Skeletal muscle tissue (tissue), 4 donors: ENCODE data around the gene MMP11. TPM values are rescaled to one million over a fixed set of nuclear protein-coding genes. Genes with fewer than 3 reads are reported as not detected.
"Not testable (repeated sequence)": the region's sequence is repeated elsewhere in the genome, so short reads cannot be mapped to it uniquely, and the experiment has no call there.

ENCODE experiments used
- H3K27ac ChIP-seq: one replicate; pipeline ENCODE4 v1.7.0; 2013; ENCODE audit warnings: mild to moderate bottlenecking, low read depth, low read length, inconsistent platforms
- H3K27me3 ChIP-seq, 3 donors: one replicate each; pipeline ENCODE4 v1.7.0; 2013; ENCODE audit warnings: low read length in 3 of 3; ENCODE audit not compliant: control insufficient read depth in 3 of 3, insufficient read depth in 3 of 3
- H3K36me3 ChIP-seq, 3 donors: one replicate each; pipeline ENCODE4 v1.7.0; 2013; ENCODE audit warnings: low read length in 3 of 3; ENCODE audit not compliant: control insufficient read depth in 3 of 3, insufficient read depth in 3 of 3
- H3K4me1 ChIP-seq, 3 donors: one replicate each; pipeline ENCODE4 v1.7.0; 2013; ENCODE audit warnings: low read length in 3 of 3, mild to moderate bottlenecking in 3 of 3; ENCODE audit not compliant: control insufficient read depth in 3 of 3, insufficient read depth in 3 of 3
- H3K4me3 ChIP-seq, 3 donors: one replicate each; pipeline ENCODE4 v1.7.0; 2013; ENCODE audit warnings: low read length in 3 of 3
- H3K9ac ChIP-seq, 3 donors: one replicate each; pipeline ENCODE4 v1.7.0; 2013; ENCODE audit warnings: low read length in 3 of 3, mild to moderate bottlenecking in 3 of 3, moderate library complexity in 2 of 3, low read depth in 1 of 3
- H3K9me3 ChIP-seq, 3 donors: one replicate each; pipeline ENCODE4 v1.7.0; 2013; ENCODE audit warnings: low read length in 3 of 3; ENCODE audit not compliant: control insufficient read depth in 3 of 3
- total RNA-seq: library from RNA; depleted of rRNA; stranded (reverse); fragments of >200 nt; gene quantifications from one replicate; pipeline ENCODE4 v1.2.3, GENCODE V29; 2014
- donor health status: Osteomylitis.

The MMP11 gene
- total RNA-seq = 6.3 TPM

DNA sequence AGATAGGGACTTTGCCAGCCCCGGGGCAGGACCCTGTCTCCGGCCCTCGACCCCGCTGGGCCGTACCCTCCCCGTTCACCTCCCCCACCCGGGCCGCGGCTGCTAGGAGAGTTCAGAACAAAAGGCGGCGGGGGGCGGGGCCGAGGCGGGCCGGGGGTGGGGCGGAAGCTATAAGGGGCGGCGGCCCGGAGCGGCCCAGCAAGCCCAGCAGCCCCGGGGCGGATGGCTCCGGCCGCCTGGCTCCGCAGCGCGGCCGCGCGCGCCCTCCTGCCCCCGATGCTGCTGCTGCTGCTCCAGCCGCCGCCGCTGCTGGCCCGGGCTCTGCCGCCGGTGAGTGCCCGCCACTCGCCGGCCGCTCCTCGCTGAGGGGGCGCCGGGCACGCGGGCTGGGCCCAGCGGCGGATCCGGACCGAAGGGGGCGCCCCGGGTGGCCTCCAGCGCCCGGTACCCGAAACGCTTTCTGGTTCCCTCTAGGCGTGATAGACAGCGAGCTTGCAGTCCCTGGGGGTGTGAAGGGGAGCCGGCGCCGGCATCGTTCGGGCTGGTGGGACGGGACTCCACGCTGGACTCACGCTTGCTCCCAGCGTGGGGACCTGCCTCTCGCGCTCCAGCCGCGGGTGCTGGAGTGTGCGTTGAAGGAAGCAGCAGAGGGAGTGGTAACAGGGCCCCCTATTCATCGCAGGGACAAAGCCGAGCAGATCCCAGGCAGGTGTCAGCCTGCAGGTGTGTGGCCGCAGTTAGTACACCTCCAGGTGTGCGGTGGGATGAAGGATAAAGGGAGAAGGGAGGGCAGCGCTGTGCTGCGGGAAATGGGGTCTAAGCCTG lies at the start of gene MMP11:
TSS of gene MMP11 (plus strand) at position 201 of the 825 bp plus-strand sequence. CDS start at position 223, 22 bp downstream.
- Histone ChIP-seq H3K9me3 (no peaks in the 10 kb centered on the region), H3K36me3 (no peaks in the 10 kb centered on the region), H3K9ac (peak within 1 kb of the TSS; percentile 45 to 71 (median 47)), H3K4me3 (peak within 1 kb of the TSS; percentile 31 to 71 (median 61)), H3K27me3 (peaks cover 0 to 3% (median 2%) of the 10 kb centered on the region in 3 donors), H3K27ac (no peak within 1 kb of the TSS), H3K4me1 (peaks cover 16 to 44% (median 31%) of the 10 kb centered on the region in 3 donors)

- H3K36me3 ChIP-seq, H3K27me3 ChIP-seq, H3K4me1 ChIP-seq, H3K9ac ChIP-seq, H3K4me3 ChIP-seq, H3K27ac ChIP-seq, H3K9me3 ChIP-seq: not testable (repeated sequence)
These were observed 44.5 kb upstream of the MMP11 start for GRCh38 chr22:23728108-23728507.

DNA sequence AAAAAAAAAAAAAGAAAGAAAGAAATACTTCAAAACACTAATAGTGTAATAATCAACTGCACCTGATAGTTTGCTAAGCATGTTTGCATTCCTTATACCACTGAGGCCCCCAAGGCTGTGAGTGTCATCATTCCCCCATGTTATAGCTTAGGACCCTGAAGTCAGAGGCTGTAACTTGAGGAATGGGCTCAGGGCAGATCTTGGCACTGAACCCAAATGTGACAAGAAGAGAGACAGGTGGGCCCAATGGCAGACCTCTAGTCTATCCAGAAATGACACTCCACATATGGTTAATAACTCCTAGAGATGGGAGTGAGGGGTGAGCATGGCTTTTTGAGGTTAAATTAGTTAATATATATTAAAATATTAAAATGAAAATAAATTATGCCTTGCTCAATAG lies 35.0 kb upstream of the MMP11 start:
- H3K4me3 ChIP-seq = no peak overlapping the region
- H3K27me3 ChIP-seq = no peaks in the 10 kb centered on the region
- H3K9me3 ChIP-seq = no peaks in the 10 kb centered on the region
- H3K27ac ChIP-seq = no peak overlapping the region
- no peak overlapping the region for H3K9ac ChIP-seq
- H3K36me3 ChIP-seq = peaks cover 0 to 5% (median 3%) of the 10 kb centered on the region in 3 donors
- H3K4me1 ChIP-seq = peaks cover 7 to 12% (median 7%) of the 10 kb centered on the region in 3 donors

GRCh38 chr22:23742505-23743264 lies 30.0 kb upstream of the MMP11 start:
- H3K9ac ChIP-seq = peak overlapping the region; percentile 40 to 60 (median 40)
- peak overlapping the region in 2 of 3 donors; percentile 3 for H3K4me3 ChIP-seq

DNA sequence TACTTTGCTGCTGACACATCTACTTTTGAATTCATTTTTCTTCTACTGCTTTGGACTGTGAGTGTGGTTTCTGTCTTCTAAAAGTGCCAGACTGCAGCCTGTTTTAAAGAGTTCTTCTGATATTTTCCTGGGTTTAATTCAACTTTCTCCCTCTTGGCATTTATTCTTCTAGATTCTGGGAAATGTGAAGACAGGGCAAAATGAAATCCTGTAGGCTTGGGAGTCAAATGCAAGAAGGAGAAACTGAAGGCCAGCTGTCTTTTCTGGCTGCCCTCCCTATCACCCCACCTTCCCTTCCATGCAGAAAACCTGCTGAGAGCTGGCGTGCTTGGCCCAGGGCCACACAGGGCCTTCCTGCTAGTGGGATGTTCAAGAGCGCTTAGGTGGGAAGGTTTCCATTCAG lies 29.3 kb upstream of the MMP11 start:
- H3K4me1 ChIP-seq = peaks cover 18 to 26% (median 20%) of the 10 kb centered on the region in 3 donors
- H3K4me3 ChIP-seq = peak overlapping the region in 2 of 3 donors; percentile 3
- peak overlapping the region; percentile 64 for H3K27ac ChIP-seq
- no peaks in the 10 kb centered on the region for H3K9me3 ChIP-seq
- peaks cover 15 to 29% (median 25%) of the 10 kb centered on the region in 3 donors for H3K36me3 ChIP-seq
- H3K27me3 ChIP-seq = no peaks in the 10 kb centered on the region
- H3K9ac ChIP-seq = peak overlapping the region in 1 of 3 donors; percentile 60

More at GRCh38 chr22:23742505-23743264, 30.0 kb upstream of the MMP11 start:
- H3K27ac ChIP-seq = peak overlapping the region; percentile 64
- no peaks in the 10 kb centered on the region for H3K27me3 ChIP-seq
- H3K36me3 ChIP-seq = peaks cover 15 to 29% (median 25%) of the 10 kb centered on the region in 3 donors
- no peaks in the 10 kb centered on the region for H3K9me3 ChIP-seq
- H3K4me1 ChIP-seq = peaks cover 18 to 26% (median 20%) of the 10 kb centered on the region in 3 donors

GRCh38 chr22:23744001-23744400 lies 28.6 kb upstream of the MMP11 start:
- no peaks in the 10 kb centered on the region for H3K9me3 ChIP-seq
- H3K36me3 ChIP-seq = peaks cover 15 to 29% (median 25%) of the 10 kb centered on the region in 3 donors
- H3K9ac ChIP-seq = peak overlapping the region in 1 of 3 donors; percentile 60
- no peak overlapping the region for H3K4me3 ChIP-seq
- peaks cover 18 to 26% (median 20%) of the 10 kb centered on the region in 3 donors for H3K4me1 ChIP-seq
- H3K27ac ChIP-seq = no peak overlapping the region
- no peaks in the 10 kb centered on the region for H3K27me3 ChIP-seq

GRCh38 chr22:23744485-23744884 lies 28.2 kb upstream of the MMP11 start:
- Histone ChIP-seq H3K4me1 (peaks cover 18 to 26% (median 20%) of the 10 kb centered on the region in 3 donors), H3K27ac (no peak overlapping the region), H3K9ac (no peak overlapping the region), H3K36me3 (peaks cover 15 to 29% (median 25%) of the 10 kb centered on the region in 3 donors), H3K4me3 (no peak overlapping the region), H3K9me3 (no peaks in the 10 kb centered on the region), H3K27me3 (no peaks in the 10 kb centered on the region)

DNA sequence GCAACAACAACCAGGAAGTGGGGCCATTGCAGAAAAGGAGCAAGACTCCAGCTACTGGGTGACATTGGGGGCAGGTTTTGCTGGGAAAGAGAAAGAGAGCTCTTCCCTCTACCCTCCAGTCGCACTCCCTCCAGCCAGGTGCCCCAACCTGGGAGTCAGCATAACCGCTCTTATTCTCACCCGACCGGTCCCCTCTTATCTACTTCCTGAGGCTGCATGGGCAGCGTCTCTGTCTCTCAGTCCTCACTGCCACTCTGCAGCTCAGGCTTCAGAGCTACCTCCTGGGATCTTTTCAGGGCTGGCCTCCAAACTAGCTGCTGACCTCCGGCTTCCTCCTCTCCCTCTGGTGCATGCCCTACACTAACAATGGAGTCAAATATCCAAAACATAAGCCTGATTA lies 26.9 kb upstream of the MMP11 start:
- Histone ChIP-seq H3K27me3 (no peaks in the 10 kb centered on the region), H3K4me1 (peaks cover 18 to 31% (median 30%) of the 10 kb centered on the region in 3 donors), H3K9ac (no peak overlapping the region), H3K4me3 (no peak overlapping the region), H3K9me3 (no peaks in the 10 kb centered on the region), H3K36me3 (peaks cover 15 to 28% (median 25%) of the 10 kb centered on the region in 3 donors), H3K27ac (no peak overlapping the region)

GRCh38 chr22:23749841-23750301 lies 22.8 kb upstream of the MMP11 start:
- Histone ChIP-seq H3K9ac (no peak overlapping the region), H3K27me3 (no peaks in the 10 kb centered on the region), H3K9me3 (no peaks in the 10 kb centered on the region), H3K36me3 (peaks cover 1 to 4% (median 3%) of the 10 kb centered on the region in 3 donors), H3K4me3 (peak overlapping the region in 2 of 3 donors; percentile 56 to 84), H3K4me1 (peaks cover 5 to 17% (median 11%) of the 10 kb centered on the region in 3 donors), H3K27ac (peak overlapping the region; percentile 79)
